Measurements from ENCODE around the gene UPK1B. TPM values are rescaled to one million over a fixed set of nuclear protein-coding genes. Genes with fewer than 3 reads are reported as not detected.
"Not testable (repeated sequence)": the region's sequence is repeated elsewhere in the genome, so short reads cannot be mapped to it uniquely, and the experiment has no call there.

UPK1B gene
- total RNA-seq, 1 donor from 2014 or later, result not detected

DNA sequence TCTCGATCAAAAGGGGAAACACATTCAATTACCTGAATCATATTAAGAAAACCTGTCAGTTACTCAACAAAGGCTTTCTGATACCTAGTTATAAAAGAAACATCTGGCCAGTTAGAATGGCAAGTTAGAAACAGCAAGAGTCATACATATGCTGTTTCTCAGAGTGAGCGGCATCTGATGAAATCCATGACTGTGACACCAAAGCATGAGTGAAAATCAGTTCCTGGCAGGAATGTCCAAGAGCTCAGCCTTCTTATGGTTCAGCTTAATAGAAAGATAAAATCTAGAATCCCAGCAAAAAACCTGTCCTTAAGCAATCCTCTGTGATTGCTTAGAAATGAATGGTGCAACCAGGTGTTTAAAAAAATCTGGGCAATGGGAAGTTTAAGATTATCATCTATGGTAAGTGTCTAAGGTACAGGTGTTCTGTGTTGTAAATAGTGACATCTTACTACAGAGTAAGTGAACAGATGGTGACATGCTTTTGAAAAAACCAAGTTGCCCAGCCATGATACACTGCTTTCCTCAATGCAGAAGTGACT, 48.5 kb downstream of the UPK1B start:
- DNase-seq (ENCODE audit: low read depth in 2 of 2), result no peak

DNA sequence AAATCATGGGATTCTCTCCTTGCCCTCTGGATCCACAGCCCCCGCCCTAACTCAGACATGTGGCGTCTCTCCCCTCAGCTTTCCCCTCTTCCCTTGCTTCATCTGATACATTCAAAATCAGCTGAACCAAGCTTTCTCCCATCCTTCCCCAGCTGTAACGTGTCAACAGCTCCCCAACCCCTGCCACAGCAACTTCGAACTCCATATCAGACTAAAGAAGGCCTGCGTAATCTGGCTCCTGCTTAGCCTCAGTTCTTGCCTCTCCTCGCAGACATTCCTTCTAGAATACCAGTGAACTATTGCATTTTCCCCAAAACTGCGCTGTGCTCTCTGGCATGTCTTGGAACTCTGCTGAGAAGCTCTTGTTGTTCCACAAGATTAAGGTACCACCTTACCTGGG, 49.0 kb downstream of the UPK1B start:
- no peak for DNase-seq (ENCODE audit: low read depth in 2 of 2)

DNA sequence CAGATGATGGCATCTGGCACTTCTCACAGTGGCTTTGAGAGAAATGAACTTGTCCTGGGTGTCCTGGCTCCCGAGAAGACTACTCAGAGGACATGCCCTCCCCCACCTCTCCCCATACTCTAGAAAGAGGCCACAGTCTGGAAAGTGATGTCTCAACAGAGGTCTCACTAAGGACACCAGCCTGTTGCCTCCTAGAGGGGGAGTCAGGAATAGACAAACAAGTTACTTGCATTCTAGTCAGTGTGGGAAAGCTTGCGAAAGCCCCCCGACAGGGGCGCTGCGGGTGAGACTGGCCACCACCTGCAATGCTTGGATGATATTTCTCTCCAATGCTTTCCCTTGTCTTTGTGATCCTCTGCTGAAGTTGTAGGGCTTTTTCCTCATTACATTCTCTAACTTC, 50.1 kb downstream of the UPK1B start:
- no peak for DNase-seq (ENCODE audit: low read depth in 2 of 2)

DNA sequence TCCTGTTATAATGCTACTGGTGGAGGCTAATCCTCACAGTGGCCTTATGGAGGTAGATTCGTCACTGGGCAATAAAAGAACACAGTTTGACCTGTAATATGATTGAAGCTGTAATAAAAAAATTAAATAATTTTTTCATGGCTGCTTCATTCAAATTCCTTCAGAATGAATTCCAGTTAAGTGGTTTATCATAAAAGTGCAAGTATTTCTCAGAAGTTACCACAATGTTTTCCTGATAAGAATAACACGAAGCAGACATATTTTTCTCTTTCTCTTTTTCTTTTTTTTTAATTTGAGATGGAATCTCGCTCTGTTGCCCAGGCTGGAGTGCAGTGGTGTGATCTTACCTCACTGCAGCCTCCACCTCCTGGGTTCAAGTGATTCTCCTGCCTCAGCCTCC, 51.7 kb downstream of the UPK1B start:
- DNase-seq (ENCODE audit: low read depth in 2 of 2), result no peak

DNA sequence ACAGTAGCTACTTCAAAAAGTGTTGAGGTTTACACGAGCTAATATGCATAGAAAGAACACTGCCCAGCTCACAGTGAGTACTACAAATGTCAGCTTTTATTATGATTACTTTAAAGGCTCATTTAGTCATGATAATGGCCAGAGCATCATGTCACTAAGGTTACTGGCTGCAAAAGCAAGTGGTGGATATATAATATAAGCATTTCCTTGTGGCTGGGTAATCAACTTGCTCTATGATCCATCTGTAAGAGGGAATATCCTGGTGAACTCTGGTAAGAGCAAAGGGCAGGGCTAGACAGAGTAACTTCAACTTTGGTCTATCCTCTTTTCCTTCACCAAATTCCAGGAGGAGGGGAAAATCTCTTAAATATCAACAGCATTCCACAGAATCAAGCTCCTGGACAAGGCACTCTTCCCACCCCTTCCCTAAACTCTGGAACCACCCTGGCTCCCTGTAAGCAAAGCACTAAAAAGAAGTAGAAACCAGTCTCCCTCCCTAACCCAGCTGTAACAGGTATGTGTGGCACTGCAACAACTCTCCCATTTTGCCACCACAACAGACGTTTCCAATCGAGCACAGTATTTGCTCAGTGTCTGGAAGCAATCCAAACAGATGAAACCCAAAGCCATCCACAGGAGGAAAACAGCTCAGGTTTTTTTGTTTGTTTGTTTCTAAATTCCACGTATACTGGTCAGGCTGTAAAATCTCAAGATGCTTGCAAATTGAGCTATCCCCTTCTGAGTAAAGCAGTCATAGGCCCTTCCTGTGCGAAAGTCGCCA, 53.9 kb downstream of the UPK1B start:
- DNase-seq (ENCODE audit: low read depth in 2 of 2), result no peak

DNA sequence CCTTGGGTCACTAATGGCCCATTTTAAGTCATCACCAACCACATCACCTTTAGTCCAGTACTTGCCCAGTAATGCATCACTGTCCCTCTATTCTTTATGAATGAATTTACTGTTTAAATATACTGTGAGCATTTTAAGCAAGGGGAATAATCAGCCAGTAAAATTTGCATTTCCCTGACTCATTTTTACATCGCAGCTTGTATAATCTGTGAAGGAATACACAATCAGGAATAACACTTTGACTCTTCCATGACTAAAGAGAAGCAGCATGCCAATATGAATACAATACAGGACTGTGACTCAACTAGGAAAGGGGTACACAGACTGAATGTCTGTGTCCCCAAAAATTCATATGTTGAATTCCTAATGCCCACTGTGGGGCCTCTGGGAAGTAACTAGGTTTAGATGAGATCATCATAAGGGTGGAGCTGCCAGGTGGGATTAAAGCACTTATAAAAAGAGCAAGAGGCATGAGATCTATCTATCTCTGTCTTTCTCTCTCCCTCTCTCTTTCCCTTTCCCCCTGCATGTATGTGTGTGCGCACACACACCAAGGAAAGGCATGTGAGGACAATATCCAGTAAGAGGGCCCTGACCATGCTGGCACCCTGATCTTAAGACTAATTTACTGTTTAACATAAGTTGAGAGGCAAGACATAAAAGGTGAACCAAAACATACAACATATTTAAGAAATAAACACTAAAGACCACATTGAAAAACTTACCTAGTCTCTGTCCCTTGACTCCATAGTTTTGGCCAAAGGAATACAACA, 55.2 kb downstream of the UPK1B start:
- no peak for DNase-seq (ENCODE audit: low read depth in 2 of 2)

DNA sequence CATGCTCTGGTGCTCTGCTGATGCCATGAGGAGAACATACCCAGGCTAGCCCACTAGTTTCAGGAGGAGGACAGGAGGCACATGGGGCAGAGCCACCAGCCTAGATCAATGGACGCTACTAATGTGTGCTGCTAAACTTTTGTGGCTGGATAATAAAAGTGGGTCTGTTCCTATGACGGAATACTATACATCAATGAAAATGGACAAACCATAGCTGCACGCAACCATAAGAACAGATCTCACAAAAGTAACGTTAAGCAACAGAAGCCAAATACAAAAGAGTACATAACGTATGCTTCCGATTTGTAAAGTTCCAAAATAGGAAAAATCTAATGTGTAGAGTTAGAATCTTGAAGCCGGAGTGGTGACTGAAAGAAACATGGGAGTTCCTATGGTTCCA, 55.8 kb downstream of the UPK1B start:
- DNase-seq (ENCODE audit: low read depth in 2 of 2), result no peak

DNA sequence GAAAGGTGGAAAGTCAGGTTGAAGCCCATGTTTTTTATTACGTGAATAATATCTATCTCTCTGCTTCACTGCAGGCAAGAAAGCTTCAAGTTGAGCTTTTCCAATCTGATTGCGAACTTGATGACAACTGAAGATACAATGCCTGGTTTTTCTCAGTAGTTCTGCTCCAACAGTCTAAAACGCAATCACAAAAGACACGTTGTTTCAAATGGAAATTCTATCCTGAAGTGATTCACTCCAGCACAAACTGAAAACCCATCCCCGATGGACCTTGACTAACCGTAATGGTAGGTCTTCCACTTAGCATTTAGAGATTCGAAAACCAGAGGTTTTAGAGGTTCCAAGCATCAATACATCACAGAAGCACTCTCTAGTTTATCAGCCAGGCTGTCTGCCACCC, 56.7 kb downstream of the UPK1B start:
- no peak for DNase-seq (ENCODE audit: low read depth in 2 of 2)

DNA sequence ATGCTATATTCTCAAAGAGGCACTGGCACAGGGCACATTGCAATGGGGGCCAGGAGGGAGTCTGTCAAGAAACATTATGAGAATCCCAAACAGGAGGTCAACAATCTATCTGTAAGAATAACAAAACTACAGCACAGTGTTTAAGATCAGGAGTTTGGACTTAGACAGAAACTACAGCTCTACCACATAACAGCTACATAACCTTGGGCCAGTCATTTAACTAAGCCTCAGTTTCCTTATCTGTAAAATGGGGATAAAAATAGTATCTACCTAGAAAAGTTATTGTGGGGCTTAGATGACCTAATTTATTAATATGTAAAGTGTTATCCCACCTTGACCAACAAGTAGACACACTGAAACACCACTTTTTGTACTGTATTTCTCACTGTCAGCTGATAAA, 57.3 kb downstream of the UPK1B start:
- DNase-seq (ENCODE audit: low read depth in 2 of 2), result no peak

DNA sequence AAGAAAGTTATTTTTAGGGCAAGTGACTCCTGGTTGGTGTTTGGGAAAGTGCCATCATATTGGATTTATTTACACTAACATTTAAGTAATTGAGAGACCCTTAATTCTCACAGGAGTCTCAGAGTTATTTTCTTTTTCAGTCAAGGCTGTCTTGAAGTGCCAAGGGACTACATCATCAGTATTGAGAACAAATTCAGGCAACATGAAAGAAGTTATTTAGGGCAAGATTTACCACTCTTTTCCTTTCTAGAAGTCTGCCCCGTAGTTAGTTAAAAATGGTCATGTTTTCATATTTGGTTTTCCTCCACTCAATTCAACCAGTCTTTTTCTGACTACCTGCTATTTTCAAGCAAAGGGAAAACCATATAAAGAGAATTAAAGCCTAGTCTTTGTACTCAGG, 61.2 kb downstream of the UPK1B start:
- DNase-seq (ENCODE audit: low read depth in 2 of 2), result no peak

DNA sequence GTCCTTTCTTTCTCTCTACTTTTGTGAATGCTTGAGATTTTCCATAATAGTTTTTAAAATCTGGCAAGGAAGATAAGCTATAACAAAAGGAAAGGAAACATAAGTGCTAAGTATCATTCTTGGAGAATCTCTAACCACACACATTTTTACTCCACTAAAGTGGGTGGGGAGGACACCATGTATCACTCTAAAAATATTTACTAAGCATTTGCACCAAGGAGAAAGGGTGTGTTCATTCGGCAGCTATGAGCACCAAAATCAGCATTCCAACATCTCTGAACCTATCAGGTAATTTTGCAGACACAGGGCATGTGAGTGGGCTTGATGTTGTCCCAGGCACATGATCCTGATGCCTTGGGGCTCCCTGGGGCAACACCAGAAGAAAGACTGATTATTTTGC, 61.8 kb downstream of the UPK1B start:
- no peak for DNase-seq (ENCODE audit: low read depth in 2 of 2)

DNA sequence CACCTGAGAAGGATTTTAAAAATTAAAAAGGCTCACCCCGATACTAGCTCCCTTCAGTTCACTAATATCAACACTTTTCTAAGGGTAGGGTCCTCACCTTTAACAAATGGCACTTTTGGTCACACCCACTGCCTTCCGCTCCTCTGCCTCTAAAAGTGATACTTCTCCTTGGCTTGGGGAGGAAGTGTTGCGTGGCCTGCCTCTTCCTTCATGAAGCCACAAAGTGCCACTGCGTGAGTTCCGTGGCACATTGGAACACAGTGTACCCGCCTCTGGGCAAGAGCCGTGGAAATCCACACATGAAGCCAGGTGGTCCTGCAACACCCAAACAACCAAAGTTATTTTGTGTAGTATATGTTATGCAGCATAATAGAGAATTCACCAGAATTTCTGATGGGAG, 63.4 kb downstream of the UPK1B start:
- no peak for DNase-seq (ENCODE audit: low read depth in 2 of 2)

DNA sequence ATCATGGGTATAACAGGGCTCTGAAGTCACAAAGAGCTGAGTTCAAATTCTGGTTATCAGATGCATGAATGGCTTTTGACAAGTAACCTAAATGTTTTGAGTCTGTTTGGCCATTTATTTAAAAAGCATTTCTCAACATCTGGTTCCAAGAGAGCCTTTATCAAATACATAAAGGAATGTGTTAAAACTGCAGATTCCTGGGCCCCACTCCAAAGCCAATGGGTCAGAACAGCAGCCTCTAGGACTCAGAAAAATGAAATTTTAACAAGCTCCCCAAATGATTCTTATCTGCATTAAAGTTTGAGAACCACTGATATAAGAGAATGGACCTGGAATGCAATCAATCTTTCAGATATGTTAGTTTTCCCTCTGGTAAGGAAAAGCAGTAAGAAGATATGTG, 63.9 kb downstream of the UPK1B start:
- DNase-seq (ENCODE audit: low read depth in 2 of 2), result no peak

DNA sequence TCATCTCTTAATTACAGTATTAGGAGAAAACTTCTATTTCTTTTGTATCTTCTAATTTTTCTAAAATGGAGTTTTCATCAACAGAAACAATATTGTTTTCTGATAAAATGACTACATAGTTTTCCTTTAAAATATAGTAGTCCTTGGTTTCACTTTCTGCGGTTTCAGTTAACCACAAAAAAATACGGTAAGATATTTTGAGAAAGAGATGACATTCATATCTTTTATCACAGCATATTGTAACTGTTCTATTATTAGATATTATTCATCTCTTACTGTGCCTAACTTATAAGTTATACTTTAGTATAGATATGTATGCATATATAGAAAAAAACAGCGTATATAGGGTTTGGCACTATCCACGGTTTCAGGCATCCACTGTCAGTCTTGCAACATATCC, 65.0 kb downstream of the UPK1B start:
- no peak for DNase-seq (ENCODE audit: low read depth in 2 of 2)

DNA sequence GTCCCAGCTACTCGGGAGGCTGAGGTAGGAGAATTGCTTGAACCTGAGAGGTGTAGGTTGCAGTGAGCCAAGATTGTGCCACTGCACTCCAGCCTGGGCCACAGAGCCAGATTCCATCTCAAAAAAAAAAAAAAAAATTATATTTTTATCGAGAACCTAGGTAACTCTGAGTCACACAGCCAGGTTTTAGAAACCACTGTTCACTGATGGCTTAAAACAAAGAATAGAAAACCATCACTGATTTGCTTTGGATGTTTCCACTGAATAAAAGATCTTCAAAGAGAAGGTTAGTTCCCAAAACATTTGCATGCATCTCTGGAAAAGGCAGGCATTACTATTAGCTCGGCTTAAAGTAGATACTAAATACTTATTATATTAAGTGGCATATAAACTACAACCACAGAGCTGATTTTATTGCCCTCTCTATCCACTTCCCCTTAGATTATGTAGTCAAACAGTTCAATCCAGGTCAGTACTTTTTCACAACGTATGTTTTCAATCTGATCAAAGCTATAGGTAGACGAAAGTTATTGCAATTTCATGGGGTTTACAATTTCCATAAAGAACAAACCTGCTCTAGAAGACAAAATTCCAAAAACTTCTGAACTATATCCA, 65.9 kb downstream of the UPK1B start:
- no peak for DNase-seq (ENCODE audit: low read depth in 2 of 2)

DNA sequence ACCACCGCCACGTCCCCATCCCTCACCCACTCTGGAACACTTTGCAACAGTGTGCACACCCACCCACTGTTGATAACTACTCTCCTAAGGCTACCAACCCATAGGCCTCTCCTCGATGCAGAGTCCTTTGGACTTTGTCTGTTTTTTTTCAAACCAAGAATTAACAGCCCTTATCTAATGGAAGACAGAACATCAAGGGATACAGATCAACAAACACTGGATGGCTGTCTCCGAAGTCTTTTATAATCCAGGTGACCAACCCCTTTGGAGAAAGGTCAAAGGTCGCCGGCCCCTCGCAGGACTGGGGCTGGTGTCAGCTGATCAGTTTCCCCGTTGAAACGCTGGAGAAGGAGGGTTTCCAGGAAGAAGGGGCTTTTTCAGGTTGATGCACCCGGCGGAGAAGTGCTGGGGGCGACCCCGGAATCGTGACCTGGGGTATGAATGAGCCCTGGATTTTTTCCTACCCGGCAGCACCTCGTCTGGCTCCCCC, 66.7 kb downstream of the UPK1B start:
- DNase-seq (ENCODE audit: low read depth in 2 of 2), result peak in 1 of 2 donors; percentile 5

DNA sequence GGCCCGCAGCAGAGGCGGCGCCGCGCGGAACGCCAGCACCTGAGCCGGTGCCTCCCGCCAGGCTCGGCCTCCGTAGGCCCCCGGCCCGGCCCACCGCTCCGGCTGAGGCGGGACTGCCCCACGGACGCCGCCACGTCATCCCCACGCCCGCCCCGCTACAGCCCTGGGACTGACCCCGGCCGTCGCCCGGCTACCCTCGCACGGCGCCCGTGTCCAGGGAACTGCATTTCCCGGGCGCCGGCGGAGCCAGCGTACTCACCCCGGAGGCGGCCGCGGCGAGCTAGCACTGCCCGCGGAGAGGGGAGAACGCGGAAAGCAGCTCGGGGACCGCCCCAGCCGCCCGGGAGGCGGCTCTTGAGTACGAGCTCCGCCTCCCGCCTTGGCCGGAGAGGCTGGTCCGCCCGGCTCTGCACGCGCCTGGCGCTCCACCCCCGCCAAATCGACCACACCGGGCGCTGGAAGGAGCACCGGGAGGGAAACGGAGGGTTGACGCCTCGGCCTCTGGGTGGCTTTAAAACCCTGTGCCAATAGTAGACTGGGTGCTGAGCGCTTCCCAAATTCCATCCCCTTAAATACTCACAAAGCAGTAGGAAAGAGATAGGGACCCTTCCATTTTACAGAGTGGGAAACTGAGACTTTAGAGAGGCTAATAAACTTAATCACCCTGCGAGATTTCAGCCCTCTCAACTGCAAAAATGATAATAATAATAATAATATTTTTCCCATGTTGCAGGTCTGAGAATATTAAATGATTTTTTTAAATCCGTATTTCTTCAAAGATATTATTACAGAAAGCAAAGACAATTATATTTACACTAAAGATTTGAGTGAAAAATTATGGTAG, 67.4 kb downstream of the UPK1B start, which contains the start of gene B4GALT4:
B4GALT4 (minus strand) TSS at position 288 of the 844 bp plus-strand sequence. CDS start 10,779 bp downstream, outside the sequence.
- peak; percentile 60 to 88 for DNase-seq (ENCODE audit: low read depth in 2 of 2)

DNA sequence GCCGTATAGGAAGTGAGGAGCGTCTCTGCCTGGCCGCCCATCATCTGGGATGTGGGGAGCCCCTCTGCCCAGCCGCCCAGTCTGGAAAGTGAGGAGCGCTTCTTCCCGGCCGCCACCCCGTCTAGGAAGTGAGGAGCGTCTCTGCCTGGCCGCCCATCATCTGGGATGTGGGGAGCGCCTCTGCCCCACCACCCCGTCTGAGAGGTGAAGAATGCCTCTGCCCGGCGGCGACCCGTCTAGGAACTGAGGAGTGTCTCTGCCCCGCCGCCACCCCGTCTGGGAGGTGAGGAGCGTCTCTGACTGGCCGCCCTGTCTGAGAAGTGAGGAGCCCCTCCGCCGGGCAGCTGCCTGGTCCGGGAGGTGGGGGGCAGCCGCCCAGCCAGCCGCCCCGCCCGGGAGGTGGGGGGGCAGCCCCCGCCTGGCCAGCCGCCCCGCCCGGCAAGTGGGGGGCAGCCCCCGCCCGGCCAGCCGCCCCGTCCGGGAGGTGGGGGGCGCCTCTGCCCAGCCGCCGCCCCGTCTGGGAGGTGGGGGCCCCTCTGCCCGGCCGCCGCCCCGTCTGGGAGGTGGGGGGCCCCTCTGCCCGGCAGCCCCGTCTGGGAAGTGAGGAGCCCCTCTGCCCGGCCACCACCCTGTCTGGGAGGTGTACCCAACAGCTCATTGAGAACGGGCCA, 69.1 kb downstream of the UPK1B start:
- DNase-seq (ENCODE audit: low read depth in 2 of 2), result not testable (repeated sequence)

DNA sequence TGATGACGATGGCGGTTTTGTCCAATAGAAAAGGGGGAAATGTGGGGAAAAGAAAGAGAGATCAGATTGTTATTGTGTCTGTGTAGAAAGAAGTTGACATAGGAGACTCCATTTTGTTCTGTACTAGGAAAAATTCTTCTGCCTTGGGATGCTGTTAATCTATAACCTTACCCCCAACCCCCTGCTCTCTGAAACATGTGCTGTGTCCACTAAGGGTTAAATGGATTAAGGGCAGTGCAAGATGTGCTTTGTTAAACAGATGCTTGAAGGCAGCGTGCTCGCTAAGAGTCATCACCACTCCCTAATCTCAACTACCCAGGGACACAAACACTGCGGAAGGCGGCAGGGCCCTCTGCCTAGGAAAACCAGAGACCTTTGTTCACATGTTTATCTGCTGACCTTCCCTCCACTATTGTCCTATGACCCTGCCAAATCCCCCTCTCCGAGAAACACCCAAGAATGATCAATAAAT, 69.7 kb downstream of the UPK1B start:
- not testable (repeated sequence) for DNase-seq (ENCODE audit: low read depth in 2 of 2)

DNA sequence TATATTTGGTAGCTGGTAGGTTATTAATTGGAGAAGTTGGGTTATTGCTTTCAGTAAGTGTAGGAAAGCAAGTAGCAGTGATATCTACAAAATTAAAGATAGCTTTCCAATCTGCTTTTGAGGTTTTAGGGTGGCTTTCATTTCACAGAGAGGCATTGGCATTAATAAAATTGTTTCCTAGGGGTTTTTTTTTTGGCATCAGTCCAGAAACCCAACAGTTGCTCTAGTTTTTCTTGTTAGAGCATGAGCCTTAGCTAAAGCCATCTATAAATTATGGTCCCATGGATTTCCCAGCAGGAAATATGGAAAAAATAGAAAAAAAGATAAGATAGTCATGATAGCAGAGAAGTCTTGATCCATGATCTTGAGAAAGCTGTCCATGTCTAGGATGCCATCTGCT, 70.3 kb downstream of the UPK1B start:
- no peak for DNase-seq (ENCODE audit: low read depth in 2 of 2)

All from dermis microvascular lymphatic vessel endothelial cell (primary cell).